ENCODE measurements around the gene ANKRD45. TPM values are rescaled to one million over a fixed set of nuclear protein-coding genes. Genes with fewer than 3 reads are reported as not detected.

Gene ANKRD45
- total RNA-seq, 1 experiment from 2014 or later = 0.44 TPM

- BruUV-seq (replicated peaks) = no TSS peak
- no peaks in the 10 kb centered on the region for H3K36me3 ChIP-seq (ENCODE audit: control insufficient read depth in 1 of 2, insufficient read depth in 2 of 2, low read length in 2 of 2)
- CTCF ChIA-PET = no interaction called here
- no peak for TF ChIP-seq ATF3 (IDR thresholded peaks at IDR 0.05)
- TF ChIP-seq RAD21 (IDR thresholded peaks at IDR 0.05; ENCODE audit: low read depth) = no peak
- TF ChIP-seq POLR2AphosphoS5 (IDR thresholded peaks at IDR 0.05; ENCODE audit: low read depth, low read length) = no peak
- TF ChIP-seq ELF1 (IDR thresholded peaks at IDR 0.05; ENCODE audit: borderline replicate concordance, low read depth) = no peak
- TF ChIP-seq, protein P1, sequence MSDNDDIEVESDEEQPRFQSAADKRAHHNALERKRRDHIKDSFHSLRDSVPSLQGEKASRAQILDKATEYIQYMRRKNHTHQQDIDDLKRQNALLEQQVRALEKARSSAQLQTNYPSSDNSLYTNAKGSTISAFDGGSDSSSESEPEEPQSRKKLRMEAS (IDR thresholded peaks at IDR 0.05) = no peak
- TF ChIP-seq, protein P2, sequence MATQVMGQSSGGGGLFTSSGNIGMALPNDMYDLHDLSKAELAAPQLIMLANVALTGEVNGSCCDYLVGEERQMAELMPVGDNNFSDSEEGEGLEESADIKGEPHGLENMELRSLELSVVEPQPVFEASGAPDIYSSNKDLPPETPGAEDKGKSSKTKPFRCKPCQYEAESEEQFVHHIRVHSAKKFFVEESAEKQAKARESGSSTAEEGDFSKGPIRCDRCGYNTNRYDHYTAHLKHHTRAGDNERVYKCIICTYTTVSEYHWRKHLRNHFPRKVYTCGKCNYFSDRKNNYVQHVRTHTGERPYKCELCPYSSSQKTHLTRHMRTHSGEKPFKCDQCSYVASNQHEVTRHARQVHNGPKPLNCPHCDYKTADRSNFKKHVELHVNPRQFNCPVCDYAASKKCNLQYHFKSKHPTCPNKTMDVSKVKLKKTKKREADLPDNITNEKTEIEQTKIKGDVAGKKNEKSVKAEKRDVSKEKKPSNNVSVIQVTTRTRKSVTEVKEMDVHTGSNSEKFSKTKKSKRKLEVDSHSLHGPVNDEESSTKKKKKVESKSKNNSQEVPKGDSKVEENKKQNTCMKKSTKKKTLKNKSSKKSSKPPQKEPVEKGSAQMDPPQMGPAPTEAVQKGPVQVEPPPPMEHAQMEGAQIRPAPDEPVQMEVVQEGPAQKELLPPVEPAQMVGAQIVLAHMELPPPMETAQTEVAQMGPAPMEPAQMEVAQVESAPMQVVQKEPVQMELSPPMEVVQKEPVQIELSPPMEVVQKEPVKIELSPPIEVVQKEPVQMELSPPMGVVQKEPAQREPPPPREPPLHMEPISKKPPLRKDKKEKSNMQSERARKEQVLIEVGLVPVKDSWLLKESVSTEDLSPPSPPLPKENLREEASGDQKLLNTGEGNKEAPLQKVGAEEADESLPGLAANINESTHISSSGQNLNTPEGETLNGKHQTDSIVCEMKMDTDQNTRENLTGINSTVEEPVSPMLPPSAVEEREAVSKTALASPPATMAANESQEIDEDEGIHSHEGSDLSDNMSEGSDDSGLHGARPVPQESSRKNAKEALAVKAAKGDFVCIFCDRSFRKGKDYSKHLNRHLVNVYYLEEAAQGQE (IDR thresholded peaks at IDR 0.05; ENCODE audit: low read depth) = no peak
- TF ChIP-seq SRF (IDR thresholded peaks at IDR 0.05; ENCODE audit: low read depth) = no peak
- TF ChIP-seq CBX3 (IDR thresholded peaks at IDR 0.05; ENCODE audit: low read depth) = no peak
- no peak for TF ChIP-seq EGR1 (IDR thresholded peaks at IDR 0.05; ENCODE audit: low read depth)
- TF ChIP-seq YY1 (IDR thresholded peaks at IDR 0.05; ENCODE audit: extremely low read depth, insufficient replicate concordance, low read depth, low read length) = no peak
- no peak for TF ChIP-seq CTCF (IDR thresholded peaks at IDR 0.05 in 2 of 3, conservative IDR thresholded peaks at IDR 0.05 in 1 of 3; ENCODE audit: borderline replicate concordance in 1 of 3, insufficient read depth in 1 of 3, low read depth in 2 of 3, low read length in 2 of 3)
- TF ChIP-seq ZNF274 (IDR thresholded peaks at IDR 0.05; ENCODE audit: low read depth, low read length) = no peak
- TF ChIP-seq, protein P3, sequence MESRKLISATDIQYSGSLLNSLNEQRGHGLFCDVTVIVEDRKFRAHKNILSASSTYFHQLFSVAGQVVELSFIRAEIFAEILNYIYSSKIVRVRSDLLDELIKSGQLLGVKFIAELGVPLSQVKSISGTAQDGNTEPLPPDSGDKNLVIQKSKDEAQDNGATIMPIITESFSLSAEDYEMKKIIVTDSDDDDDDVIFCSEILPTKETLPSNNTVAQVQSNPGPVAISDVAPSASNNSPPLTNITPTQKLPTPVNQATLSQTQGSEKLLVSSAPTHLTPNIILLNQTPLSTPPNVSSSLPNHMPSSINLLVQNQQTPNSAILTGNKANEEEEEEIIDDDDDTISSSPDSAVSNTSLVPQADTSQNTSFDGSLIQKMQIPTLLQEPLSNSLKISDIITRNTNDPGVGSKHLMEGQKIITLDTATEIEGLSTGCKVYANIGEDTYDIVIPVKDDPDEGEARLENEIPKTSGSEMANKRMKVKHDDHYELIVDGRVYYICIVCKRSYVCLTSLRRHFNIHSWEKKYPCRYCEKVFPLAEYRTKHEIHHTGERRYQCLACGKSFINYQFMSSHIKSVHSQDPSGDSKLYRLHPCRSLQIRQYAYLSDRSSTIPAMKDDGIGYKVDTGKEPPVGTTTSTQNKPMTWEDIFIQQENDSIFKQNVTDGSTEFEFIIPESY (IDR thresholded peaks at IDR 0.05; ENCODE audit: extremely low read depth, insufficient replicate concordance, low read length) = no peak
- no peak for TF ChIP-seq POLR2A (IDR thresholded peaks at IDR 0.05; ENCODE audit: borderline replicate concordance, extremely low read depth, insufficient read depth, insufficient read length)
- no peak for TF ChIP-seq JUND (IDR thresholded peaks at IDR 0.05)
- POLR2A ChIA-PET = no interaction called here
- intact Hi-C loops (cut with micrococcal nuclease) = no loop called here
- H3K4me3 ChIP-seq (replicated peaks in 1 of 2; ENCODE audit: low read depth in 1 of 2, low read length in 2 of 2) = no peak overlapping the region
- H3K9ac ChIP-seq (ENCODE audit: low read length) = no peak overlapping the region
- H3K4me1 ChIP-seq (ENCODE audit: control insufficient read depth in 1 of 2, insufficient read depth in 2 of 2, low read length in 2 of 2) = no peaks in the 10 kb centered on the region
- ATAC-seq = no peak
- no peaks in the 10 kb centered on the region for H3K27me3 ChIP-seq (ENCODE audit: insufficient read depth, low read length)
- H3K79me2 ChIP-seq (ENCODE audit: insufficient read depth, low read length) = no peaks in the 10 kb centered on the region
- H3K4me2 ChIP-seq (ENCODE audit: low read length) = no peak overlapping the region
- no peak overlapping the region for H2AFZ ChIP-seq (ENCODE audit: low read depth, low read length, poor library complexity, severe bottlenecking)
- RAD21 ChIA-PET (ENCODE audit: low non-redundant PET in 1 of 2, low total read pairs in 2 of 2, uncharacterized antibody in 2 of 2, unreplicated experiment in 2 of 2) = no interaction called here
- no peaks in the 10 kb centered on the region for H3K9me3 ChIP-seq (ENCODE audit: control insufficient read depth in 1 of 2, insufficient read depth in 1 of 2, low read depth in 1 of 2, low read length in 2 of 2)
- no peaks in the 10 kb centered on the region for H3K9me2 ChIP-seq (ENCODE audit: insufficient read depth)
- DNase-seq (ENCODE audit: low read depth, low spot score) = no peak
- no peaks in the 10 kb centered on the region for H4K20me1 ChIP-seq (ENCODE audit: insufficient read depth)
- no peak overlapping the region for H3K27ac ChIP-seq (ENCODE audit: low read depth, low read length)
Measured at GRCh38 chr1:173616859-173617258, 52.8 kb downstream of the ANKRD45 start.

Data from HCT116 (cell line).